GM20431 (cell line): ENCODE results near the gene AOC3.
"Not testable (repeated sequence)": the region's sequence is repeated elsewhere in the genome, so short reads cannot be mapped to it uniquely, and the experiment has no call there.

Experiments
- in situ Hi-C: fragments of 300-500 bp; cut with MseI, MboI; formaldehyde crosslinking; loops from one replicate; pipeline ENCODE4 v1.15.0; 2020; ENCODE audit warnings: low sequenced_read_pairs; ENCODE audit not compliant: unreplicated experiment

Gene AOC3

GRCh38 chr17:42844271-42844670 is 6.7 kb upstream of the AOC3 start, which contains the start of gene AOC2:
AOC2 (plus strand) TSS chr17:42844580; CDS start chr17:42844627, 47 bp downstream.
- in situ Hi-C loops, result no loop called here

DNA sequence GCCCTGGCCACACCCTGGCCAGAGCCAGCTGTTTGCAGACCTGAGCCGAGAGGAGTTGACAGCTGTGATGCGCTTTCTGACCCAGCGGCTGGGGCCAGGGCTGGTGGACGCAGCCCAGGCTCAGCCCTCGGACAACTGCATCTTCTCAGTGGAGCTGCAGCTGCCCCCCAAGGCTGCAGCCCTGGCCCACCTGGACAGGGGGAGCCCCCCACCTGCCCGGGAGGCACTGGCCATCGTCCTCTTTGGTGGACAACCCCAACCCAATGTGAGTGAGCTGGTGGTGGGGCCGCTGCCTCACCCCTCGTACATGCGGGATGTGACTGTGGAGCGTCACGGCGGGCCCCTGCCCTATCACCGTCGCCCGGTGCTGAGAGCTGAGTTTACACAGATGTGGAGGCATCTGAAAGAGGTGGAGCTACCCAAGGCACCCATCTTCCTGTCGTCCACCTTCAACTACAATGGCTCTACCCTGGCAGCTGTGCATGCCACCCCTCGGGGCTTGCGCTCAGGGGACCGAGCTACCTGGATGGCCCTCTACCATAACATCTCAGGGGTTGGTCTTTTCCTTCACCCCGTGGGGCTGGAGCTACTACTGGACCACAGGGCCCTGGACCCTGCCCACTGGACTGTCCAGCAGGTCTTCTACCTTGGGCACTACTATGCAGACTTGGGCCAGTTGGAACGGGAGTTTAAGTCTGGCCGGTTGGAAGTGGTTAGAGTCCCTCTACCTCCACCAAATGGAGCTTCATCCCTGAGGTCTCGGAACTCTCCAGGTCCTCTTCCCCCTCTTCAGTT is 6.0 kb upstream of the AOC3 start:
- in situ Hi-C loops, result no loop called here

DNA sequence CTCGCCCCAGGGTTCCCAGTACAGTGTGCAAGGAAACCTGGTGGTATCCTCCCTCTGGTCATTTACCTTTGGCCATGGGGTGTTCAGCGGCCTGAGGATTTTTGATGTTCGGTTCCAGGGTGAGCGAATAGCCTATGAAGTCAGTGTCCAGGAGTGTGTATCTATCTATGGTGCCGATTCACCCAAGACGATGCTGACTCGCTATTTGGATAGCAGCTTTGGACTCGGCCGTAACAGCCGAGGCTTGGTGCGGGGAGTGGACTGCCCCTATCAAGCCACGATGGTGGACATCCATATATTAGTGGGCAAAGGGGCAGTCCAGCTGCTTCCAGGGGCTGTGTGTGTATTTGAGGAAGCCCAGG is 5.5 kb upstream of the AOC3 start:
- in situ Hi-C loops, result no loop called here

DNA sequence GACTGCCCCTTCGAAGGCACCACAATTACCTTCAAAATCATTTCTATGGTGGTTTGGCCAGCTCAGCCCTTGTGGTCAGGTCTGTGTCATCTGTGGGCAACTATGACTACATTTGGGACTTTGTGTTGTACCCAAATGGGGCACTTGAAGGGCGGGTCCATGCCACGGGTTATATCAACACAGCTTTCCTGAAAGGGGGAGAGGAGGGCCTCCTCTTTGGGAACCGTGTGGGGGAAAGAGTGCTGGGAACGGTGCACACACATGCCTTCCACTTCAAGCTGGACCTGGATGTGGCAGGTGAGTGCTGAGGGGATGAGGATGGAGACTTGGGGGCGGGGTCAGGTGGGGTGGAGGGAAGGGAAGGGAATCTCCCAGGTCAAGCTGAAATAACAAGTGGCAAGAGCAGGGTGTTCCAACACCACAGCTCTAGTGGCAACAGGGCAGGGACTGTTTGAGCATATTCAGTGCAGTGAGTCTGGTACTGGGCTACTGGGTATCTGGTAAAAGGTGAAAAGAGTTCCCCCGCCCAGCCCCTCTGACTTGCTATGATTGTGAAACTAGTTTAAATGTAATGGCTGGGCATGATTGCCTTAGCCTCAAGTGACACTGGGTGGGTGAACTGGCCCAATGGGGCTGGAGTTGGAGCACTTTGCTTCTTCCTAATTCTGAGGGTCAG is 4.9 kb upstream of the AOC3 start:
- in situ Hi-C loops, result no loop called here

GRCh38 chr17:42846594-42847280 is 4.3 kb upstream of the AOC3 start:
- in situ Hi-C loops, result no loop called here

DNA sequence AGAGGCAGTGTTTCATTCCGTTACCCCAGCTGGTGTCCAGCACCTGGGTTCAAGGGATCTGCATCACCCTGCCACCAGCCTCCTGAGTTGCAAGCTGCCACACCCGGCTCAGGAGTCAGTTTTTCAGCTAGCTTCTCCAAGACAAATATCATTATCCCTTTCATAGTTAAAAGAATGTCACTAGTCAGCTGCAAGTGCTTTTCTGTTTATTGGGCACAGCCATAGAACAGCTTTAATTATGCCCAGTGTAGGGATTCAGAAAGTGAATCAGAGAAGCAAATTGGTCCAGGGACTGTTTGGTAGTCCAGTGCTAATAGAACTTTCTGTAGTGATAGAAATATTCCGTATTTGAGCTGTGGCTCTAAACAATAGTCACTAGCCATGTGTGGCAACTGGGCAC is 2.9 kb upstream of the AOC3 start:
- in situ Hi-C loops, result no loop called here

DNA sequence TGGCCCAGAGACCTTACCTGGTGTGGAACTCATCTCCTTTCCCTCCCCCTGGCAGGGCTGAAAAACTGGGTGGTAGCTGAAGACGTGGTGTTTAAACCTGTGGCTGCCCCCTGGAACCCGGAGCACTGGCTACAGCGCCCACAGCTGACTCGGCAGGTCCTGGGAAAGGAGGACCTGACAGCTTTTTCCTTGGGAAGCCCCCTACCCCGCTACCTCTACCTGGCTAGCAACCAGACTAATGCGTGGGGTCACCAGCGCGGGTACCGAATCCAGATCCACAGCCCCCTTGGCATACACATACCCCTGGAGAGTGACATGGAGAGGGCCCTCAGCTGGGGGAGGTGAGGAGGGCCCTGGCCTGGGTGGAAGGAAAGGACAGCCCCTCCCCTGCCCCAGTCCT is 2.0 kb upstream of the AOC3 start:
- in situ Hi-C loops, result no loop called here

GRCh38 chr17:42849451-42850181 is 1.4 kb upstream of the AOC3 start:
- in situ Hi-C loops, result no loop called here

- in situ Hi-C loops, result not testable (repeated sequence)
These were observed 607 bp downstream of the AOC3 start for GRCh38 chr17:42851371-42852240.

DNA sequence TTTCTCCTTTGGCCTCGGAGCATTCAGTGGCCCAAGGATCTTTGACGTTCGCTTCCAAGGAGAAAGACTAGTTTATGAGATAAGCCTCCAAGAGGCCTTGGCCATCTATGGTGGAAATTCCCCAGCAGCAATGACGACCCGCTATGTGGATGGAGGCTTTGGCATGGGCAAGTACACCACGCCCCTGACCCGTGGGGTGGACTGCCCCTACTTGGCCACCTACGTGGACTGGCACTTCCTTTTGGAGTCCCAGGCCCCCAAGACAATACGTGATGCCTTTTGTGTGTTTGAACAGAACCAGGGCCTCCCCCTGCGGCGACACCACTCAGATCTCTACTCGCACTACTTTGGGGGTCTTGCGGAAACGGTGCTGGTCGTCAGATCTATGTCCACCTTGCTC is 1.4 kb downstream of the AOC3 start:
- in situ Hi-C loops, result no loop called here

DNA sequence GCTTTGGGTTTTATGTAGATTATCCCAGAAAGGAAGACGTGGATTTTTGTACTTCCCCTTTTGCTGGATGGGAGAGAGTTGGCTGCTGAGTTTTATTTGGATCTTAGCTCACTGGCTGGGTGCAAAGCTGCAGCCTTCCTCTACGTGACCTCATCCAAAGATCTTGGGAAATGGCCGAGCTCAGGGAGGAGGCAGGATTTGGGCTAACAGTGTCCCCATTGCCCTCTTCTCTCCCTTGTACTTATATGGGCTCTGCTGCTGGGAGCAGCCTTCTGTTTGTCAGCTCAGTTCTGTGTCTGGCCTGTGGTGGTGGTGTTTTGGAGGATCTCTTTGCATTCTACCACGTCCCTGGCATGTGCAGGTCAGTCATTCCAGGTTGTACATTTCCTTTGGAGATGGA is 2.0 kb downstream of the AOC3 start:
- in situ Hi-C loops, result no loop called here

DNA sequence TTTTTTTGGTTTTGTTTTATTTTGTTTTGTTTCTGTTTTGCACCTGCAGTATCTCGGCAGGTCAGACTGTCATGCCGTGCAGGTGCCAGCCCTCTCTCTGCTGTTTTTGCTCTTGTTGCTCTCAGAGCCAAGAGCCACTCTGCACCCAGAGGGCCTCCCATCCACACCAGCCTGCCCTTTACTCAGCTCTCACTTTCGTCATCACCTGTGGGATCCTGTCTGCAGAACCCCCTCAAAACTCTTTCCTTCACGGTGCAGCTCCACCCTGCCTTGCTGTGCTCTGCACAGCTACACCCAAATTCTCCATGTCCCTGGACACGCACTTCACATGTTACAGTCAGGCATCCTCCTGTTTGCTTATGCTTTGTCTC is 2.6 kb downstream of the AOC3 start:
- in situ Hi-C loops, result no loop called here

DNA sequence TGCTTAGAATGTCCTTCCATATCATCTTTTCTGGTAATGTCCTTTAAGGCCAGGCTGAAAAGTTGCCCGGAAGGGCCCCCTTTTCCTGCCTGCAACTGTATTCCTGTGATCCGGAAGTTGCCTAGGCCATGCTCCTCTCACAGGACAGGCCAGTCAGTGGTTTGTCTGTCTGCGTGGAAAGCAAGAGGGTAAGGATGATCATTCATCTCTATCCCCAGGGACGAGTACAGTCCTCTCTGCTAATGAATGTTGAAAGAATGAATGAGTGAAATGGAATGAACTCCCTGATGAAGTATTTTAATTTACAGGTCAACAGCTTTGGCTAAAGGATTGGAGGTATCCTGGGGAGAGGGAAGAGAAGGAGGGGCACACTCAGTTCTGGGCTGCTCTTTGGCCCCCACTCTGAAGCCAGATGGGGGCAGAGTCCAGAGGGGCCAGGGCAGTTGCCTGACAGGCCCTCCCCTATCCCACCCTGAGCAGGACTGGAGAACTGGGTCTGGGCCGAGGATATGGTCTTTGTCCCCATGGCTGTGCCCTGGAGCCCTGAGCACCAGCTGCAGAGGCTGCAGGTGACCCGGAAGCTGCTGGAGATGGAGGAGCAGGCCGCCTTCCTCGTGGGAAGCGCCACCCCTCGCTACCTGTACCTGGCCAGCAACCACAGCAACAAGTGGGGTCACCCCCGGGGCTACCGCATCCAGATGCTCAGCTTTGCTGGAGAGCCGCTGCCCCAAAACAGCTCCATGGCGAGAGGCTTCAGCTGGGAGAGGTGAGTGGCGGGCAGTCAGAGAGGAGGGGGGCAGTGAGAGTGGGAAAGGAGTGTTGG is 3.2 kb downstream of the AOC3 start:
- in situ Hi-C loops, result no loop called here

DNA sequence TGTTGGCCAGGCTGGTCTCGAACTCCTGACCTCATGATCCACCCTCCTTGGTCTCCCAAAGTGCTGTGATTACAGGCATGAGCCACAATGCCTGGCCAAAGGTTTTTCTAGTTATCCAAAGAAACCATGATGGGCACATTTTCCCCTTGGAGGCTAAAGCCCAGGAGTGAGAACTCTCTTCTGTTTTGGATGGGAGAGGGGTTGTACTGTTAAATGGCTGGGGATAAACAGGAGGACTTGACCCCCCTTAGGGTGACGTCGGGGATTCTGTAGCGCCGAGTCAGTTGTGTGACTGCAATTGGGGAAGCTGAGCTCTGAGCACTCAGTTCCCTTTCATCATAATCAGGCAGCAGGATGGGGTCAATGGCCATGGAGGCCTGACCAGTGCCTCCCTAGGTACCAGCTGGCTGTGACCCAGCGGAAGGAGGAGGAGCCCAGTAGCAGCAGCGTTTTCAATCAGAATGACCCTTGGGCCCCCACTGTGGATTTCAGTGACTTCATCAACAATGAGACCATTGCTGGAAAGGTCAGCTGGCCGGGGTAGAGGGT is 4.1 kb downstream of the AOC3 start:
- in situ Hi-C loops, result no loop called here

GRCh38 chr17:42856093-42856492 is 5.1 kb downstream of the AOC3 start:
- in situ Hi-C loops, result not testable (repeated sequence)

- in situ Hi-C loops, result not testable (repeated sequence)
These were observed 5.5 kb downstream of the AOC3 start for GRCh38 chr17:42856516-42856915.

DNA sequence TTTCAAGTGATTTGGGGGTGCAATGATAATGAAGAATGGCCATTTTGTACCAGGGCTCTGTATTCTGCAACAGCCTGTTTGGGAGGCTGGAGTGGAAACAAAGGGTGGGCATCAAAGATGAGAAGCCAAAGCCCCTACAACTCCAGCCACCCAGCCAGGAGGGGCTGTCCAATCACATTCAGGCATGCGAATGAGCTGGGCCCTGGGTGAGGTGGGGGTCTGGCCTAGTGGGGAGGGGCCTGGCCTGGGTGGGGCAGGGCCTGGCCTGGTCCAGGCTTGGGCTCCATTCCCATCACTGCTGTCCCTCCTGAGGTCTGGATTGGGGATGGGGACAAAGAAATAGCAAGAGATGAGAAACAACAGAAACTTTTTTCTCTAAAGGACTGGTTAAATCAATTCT is 6.4 kb downstream of the AOC3 start:
- in situ Hi-C loops, result no loop called here

DNA sequence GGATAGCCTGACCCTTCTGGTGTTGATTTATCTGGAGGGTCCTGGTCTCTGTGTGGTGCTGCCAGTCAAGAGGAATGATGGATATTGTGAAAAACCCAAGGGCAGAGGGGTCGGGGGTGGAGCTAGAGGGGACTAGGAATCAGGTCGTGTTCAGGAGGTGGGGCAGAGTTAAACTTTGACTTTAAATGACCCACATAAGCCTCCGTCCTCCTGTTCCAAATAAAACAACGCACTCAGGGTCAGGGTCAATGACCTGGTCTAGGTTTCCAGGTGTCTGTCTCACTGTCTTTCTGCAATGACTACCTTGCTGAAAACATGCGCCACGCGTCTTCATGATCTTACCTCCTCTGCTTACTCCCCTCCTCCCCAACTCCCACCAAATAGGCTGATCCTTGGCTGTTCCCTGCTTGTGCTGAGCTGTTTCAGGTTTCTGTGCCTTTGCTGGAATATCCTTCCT is 14.7 kb downstream of the AOC3 start:
- in situ Hi-C loops, result no loop called here
